Skeletal muscle tissue (tissue), 4 donors: Measurements from ENCODE around the gene SLX4IP. TPM values are rescaled to one million over a fixed set of nuclear protein-coding genes. Genes with fewer than 3 reads are reported as not detected.
A peak's percentile ranks its signal among the peaks of the same experiment; 100 is the strongest.

Experiments used
- H3K27ac ChIP-seq: one replicate; pipeline ENCODE4 v1.7.0; 2013; ENCODE audit warnings: mild to moderate bottlenecking, low read depth, low read length, inconsistent platforms
- H3K27me3 ChIP-seq, 3 donors: one replicate each; pipeline ENCODE4 v1.7.0; 2013; ENCODE audit warnings: low read length in 3 of 3; ENCODE audit not compliant: control insufficient read depth in 3 of 3, insufficient read depth in 3 of 3
- H3K36me3 ChIP-seq, 3 donors: one replicate each; pipeline ENCODE4 v1.7.0; 2013; ENCODE audit warnings: low read length in 3 of 3; ENCODE audit not compliant: control insufficient read depth in 3 of 3, insufficient read depth in 3 of 3
- H3K4me1 ChIP-seq, 3 donors: one replicate each; pipeline ENCODE4 v1.7.0; 2013; ENCODE audit warnings: low read length in 3 of 3, mild to moderate bottlenecking in 3 of 3; ENCODE audit not compliant: control insufficient read depth in 3 of 3, insufficient read depth in 3 of 3
- H3K4me3 ChIP-seq, 3 donors: one replicate each; pipeline ENCODE4 v1.7.0; 2013; ENCODE audit warnings: low read length in 3 of 3
- H3K9ac ChIP-seq, 3 donors: one replicate each; pipeline ENCODE4 v1.7.0; 2013; ENCODE audit warnings: low read length in 3 of 3, mild to moderate bottlenecking in 3 of 3, moderate library complexity in 2 of 3, low read depth in 1 of 3
- H3K9me3 ChIP-seq, 3 donors: one replicate each; pipeline ENCODE4 v1.7.0; 2013; ENCODE audit warnings: low read length in 3 of 3; ENCODE audit not compliant: control insufficient read depth in 3 of 3
- total RNA-seq: library from RNA; depleted of rRNA; stranded (reverse); fragments of >200 nt; gene quantifications from one replicate; pipeline ENCODE4 v1.2.3, GENCODE V29; 2014
- donor health status: Osteomylitis.

The SLX4IP gene
- total RNA-seq, 1 donor from 2014 or later: 4.2 TPM

DNA sequence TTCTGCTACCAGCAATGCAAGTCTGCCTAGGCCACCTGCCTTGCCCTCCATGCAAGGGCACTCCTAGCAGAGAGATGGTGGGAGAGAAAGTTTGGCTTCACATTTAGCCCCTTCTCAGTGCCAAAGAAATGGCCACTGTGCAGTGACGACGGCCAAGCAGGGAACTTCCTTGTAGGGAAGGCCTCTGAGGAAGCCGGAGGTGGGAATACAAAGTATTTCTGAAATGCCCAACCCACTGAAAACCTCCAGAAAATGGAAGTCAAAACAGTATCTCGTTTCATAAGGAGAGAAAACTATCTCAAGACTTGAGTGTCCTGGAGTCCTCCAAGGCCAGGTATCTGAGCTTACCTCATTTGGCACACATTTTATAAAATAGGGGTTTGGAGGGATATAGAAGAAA is 196.0 kb downstream of the SLX4IP start:
- Histone ChIP-seq H3K36me3 (no peaks in the 10 kb centered on the region), H3K4me3 (no peak overlapping the region), H3K9me3 (no peaks in the 10 kb centered on the region), H3K4me1 (peaks cover 11 to 30% (median 29%) of the 10 kb centered on the region in 3 donors), H3K27ac (no peak overlapping the region), H3K9ac (no peak overlapping the region), H3K27me3 (no peaks in the 10 kb centered on the region)

- Histone ChIP-seq H3K27ac (no peak overlapping the region), H3K27me3 (no peaks in the 10 kb centered on the region), H3K4me3 (no peak overlapping the region), H3K9ac (no peak overlapping the region), H3K4me1 (peaks cover 23 to 42% (median 41%) of the 10 kb centered on the region in 3 donors), H3K36me3 (peaks cover 0 to 3% (median 0%) of the 10 kb centered on the region in 3 donors), H3K9me3 (no peaks in the 10 kb centered on the region)
Measured at GRCh38 chr20:10632721-10633509, 197.8 kb downstream of the SLX4IP start.

DNA sequence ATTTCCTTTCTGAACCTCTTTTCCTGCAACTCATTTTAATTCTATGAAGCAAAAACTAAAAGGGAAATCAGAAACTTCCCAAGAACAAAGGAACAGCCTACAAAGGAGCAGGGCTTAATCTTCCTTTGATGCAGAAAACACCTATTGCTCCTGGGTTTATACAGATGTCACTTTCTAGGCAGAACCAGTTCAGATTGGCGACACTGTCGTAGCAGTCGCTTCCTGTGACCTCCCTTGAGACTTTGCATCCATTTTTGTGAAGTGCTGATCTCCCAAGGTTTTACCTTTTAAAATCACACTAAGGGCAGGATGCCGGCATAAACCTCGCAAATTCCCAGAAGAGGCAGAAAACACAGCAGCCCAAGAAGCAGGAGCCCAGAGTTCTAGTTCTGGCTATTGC is 198.6 kb downstream of the SLX4IP start:
- Histone ChIP-seq H3K36me3 (peaks cover 0 to 3% (median 0%) of the 10 kb centered on the region in 3 donors), H3K4me3 (no peak overlapping the region), H3K27me3 (no peaks in the 10 kb centered on the region), H3K4me1 (peaks cover 23 to 41% (median 37%) of the 10 kb centered on the region in 3 donors), H3K9ac (no peak overlapping the region), H3K27ac (peak overlapping the region; percentile 69), H3K9me3 (no peaks in the 10 kb centered on the region)

DNA sequence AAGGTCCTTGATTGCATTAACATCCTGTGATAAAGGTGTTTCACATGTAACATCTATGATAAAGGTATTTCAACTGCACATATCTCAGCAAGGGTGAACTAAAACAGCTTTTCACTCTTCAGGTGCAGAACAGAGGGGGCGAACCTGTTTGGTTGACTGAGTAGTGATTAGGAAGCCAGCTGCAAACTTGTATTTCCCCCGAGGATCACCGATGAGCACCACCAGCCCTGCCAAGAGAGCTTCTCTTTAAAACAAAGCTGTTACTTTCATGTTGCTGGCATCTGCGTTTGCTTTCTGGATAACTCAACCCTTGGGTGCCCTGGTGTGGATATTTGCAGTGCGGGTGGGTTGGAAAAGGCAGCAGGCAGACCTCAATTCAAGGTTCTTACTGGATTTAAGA is 199.1 kb downstream of the SLX4IP start:
- Histone ChIP-seq H3K27ac (peak overlapping the region; percentile 69), H3K4me1 (peaks cover 25 to 42% (median 37%) of the 10 kb centered on the region in 3 donors), H3K4me3 (no peak overlapping the region), H3K9ac (no peak overlapping the region), H3K27me3 (no peaks in the 10 kb centered on the region), H3K9me3 (no peaks in the 10 kb centered on the region), H3K36me3 (peaks cover 2 to 6% (median 2%) of the 10 kb centered on the region in 3 donors)

GRCh38 chr20:10634683-10635411 is 199.7 kb downstream of the SLX4IP start:
- H3K4me1 ChIP-seq: peaks cover 26 to 44% (median 38%) of the 10 kb centered on the region in 3 donors
- H3K9me3 ChIP-seq: no peaks in the 10 kb centered on the region
- H3K9ac ChIP-seq: no peak overlapping the region

DNA sequence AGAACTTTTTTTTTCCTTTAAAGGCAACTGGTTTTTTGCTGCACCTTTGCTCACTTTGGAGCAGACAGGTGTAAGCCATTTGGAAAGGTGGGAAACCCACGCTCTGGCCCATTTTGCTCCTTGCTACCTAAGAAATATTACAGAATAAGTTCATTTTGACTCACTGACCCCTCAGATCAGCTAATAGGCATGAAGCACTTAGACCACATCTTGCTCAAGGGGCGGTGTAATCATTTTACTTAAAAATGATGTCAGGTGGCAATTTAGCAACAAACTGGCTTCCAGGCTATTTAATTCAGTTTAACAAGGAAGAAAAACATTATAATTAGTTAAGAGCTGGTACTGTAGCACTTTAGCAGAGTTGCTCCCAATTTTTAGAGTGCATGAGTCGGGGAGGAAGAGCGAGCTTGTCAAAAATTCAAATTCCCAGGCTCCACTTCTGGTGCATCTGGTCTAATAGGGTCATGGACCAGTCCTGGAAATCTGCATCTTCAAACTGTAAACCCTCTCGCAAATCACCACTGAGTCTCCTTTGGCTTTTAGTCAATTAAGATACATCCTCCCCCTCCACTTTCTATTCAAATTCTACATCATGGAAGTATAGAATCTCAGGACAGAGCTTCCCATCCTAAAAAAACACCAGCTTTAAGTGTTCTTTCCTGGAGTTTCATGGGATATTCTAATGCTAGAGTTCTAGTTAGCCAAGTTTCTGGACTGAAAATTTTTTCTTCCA is 200.5 kb downstream of the SLX4IP start:
- H3K4me1 ChIP-seq: peaks cover 28 to 41% (median 38%) of the 10 kb centered on the region in 3 donors
- H3K9me3 ChIP-seq: no peaks in the 10 kb centered on the region
- peak overlapping the region; percentile 69 for H3K27ac ChIP-seq
- H3K4me3 ChIP-seq: no peak overlapping the region
- peaks cover 10 to 17% (median 11%) of the 10 kb centered on the region in 3 donors for H3K36me3 ChIP-seq
- no peaks in the 10 kb centered on the region for H3K27me3 ChIP-seq
- H3K9ac ChIP-seq: no peak overlapping the region

More at GRCh38 chr20:10634683-10635411, 199.7 kb downstream of the SLX4IP start:
- Histone ChIP-seq H3K4me3 (no peak overlapping the region), H3K27me3 (no peaks in the 10 kb centered on the region), H3K36me3 (peaks cover 5 to 10% (median 6%) of the 10 kb centered on the region in 3 donors), H3K27ac (peak overlapping the region; percentile 69)

DNA sequence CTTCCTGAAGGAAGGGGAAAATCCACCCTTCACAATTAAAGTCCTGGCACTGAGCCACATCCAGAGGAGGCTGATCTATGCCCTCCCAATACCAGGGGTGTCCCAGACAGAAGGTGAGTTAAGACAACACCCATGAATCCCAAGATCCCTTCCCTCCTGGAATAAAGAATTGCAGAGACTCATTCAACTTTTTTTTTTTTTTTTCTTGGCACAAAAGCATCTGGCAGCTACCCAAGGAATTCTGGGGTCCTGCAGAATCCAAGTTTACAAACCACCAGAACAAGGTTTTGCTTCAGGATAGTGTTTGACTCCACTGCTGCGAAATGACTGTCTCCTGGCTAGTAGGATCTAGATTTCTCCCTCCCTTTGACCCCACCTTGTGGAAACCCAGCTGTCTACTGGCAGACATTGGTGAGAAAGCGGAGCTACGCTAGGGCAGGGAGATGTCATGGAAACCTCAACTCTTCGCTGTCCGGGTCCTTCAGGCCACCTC is 201.3 kb downstream of the SLX4IP start:
- Histone ChIP-seq H3K9me3 (no peaks in the 10 kb centered on the region), H3K9ac (no peak overlapping the region), H3K27me3 (no peaks in the 10 kb centered on the region), H3K27ac (peak overlapping the region; percentile 69), H3K4me1 (peaks cover 27 to 41% (median 38%) of the 10 kb centered on the region in 3 donors), H3K36me3 (peaks cover 15 to 24% (median 16%) of the 10 kb centered on the region in 3 donors), H3K4me3 (peak overlapping the region in 1 of 3 donors; percentile 37)

GRCh38 chr20:10637031-10637559 is 202.0 kb downstream of the SLX4IP start:
- Histone ChIP-seq H3K4me3 (no peak overlapping the region), H3K9me3 (no peaks in the 10 kb centered on the region), H3K9ac (peak overlapping the region in 1 of 3 donors; percentile 26), H3K36me3 (peaks cover 22 to 32% (median 24%) of the 10 kb centered on the region in 3 donors), H3K27ac (peak overlapping the region; percentile 69), H3K4me1 (peaks cover 27 to 42% (median 41%) of the 10 kb centered on the region in 3 donors), H3K27me3 (no peaks in the 10 kb centered on the region)

DNA sequence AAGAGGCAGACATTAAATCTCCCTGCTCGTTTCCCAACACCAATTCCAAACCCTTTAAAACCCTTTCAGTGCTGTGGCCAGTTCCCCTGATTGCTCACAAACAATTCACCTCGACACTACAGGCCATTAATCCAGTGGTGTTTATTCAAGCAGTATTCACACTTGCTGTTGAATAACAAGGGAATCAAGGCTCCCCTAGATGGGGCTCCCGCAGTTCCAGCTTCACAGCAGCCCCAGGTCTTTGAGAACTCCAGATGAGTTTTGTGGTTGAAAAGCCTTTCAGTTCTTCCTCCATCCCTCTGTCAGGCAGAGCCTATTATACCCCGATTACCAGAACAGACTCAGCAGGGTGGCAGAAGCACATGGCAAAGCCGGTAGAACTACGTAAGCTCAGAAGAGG is 202.5 kb downstream of the SLX4IP start:
- peak overlapping the region; percentile 69 for H3K27ac ChIP-seq
- no peaks in the 10 kb centered on the region for H3K9me3 ChIP-seq
- H3K9ac ChIP-seq: no peak overlapping the region
- no peaks in the 10 kb centered on the region for H3K27me3 ChIP-seq
- H3K4me1 ChIP-seq: peaks cover 27 to 42% (median 41%) of the 10 kb centered on the region in 3 donors
- no peak overlapping the region for H3K4me3 ChIP-seq
- H3K36me3 ChIP-seq: peaks cover 27 to 36% (median 28%) of the 10 kb centered on the region in 3 donors
